ENCODE measurements around the gene TTC24.
A peak's percentile ranks its signal among the peaks of the same experiment; 100 is the strongest.
"Not testable (repeated sequence)": the region's sequence is repeated elsewhere in the genome, so short reads cannot be mapped to it uniquely, and the experiment has no call there.

TTC24 gene

GRCh38 chr1:156612666-156613065, 33.1 kb downstream of the TTC24 start:
- no peak for DNase-seq

DNA sequence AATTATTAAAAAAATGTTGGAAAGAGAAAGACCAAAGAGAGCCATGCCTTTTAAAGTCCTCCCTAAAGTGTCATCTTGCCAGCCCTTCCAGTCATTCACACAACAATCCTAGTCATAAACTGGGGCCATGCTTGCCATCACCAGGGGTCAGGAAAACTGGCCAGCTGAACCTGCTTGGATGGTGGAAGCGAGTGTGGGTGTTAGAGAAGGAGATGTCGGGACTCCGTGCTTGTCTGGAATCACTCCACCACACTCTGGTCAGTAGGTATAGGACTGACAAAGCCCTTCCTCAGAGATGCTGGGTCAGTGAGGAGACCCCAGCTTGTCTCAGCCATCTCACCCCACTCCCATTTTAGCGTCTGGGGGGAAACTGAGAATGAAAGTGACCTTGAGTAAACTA, 36.4 kb downstream of the TTC24 start:
- DNase-seq = no peak

GRCh38 chr1:156616463-156616862, 36.9 kb downstream of the TTC24 start:
- DNase-seq = peak; percentile 9

GRCh38 chr1:156618853-156619581, 39.5 kb downstream of the TTC24 start, which contains the start of gene HAPLN2:
TSS of gene HAPLN2 (plus strand) at chr1:156619415. CDS start at chr1:156623491, 4,076 bp downstream.
- DNase-seq = no peak

GRCh38 chr1:156619582-156619955, 40.0 kb downstream of the TTC24 start:
- no peak for DNase-seq

GRCh38 chr1:156622581-156623297, 43.2 kb downstream of the TTC24 start:
- no peak for DNase-seq

GRCh38 chr1:156623946-156624813, 44.7 kb downstream of the TTC24 start:
- DNase-seq = peak; percentile 24

GRCh38 chr1:156624814-156625435, 45.4 kb downstream of the TTC24 start:
- DNase-seq = no peak

GRCh38 chr1:156625436-156626078, 46.0 kb downstream of the TTC24 start:
- peak; percentile 26 for DNase-seq

DNA sequence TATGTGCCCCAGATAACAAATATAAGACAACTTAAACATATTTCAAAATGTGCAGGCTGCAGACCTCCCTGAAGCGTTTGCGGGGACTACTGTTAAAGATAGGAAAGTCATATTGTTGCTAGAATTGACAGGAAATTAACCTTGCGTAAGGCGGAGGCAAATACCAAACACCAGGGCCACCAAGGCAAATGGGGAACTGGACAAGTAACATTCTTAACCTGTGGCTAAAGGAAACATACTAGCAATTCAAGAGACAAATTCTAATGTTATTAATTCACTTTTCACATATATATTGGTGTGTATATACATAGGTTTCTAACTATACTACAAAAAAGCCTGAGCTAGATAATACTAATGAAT, 46.5 kb downstream of the TTC24 start:
- no peak for DNase-seq

DNA sequence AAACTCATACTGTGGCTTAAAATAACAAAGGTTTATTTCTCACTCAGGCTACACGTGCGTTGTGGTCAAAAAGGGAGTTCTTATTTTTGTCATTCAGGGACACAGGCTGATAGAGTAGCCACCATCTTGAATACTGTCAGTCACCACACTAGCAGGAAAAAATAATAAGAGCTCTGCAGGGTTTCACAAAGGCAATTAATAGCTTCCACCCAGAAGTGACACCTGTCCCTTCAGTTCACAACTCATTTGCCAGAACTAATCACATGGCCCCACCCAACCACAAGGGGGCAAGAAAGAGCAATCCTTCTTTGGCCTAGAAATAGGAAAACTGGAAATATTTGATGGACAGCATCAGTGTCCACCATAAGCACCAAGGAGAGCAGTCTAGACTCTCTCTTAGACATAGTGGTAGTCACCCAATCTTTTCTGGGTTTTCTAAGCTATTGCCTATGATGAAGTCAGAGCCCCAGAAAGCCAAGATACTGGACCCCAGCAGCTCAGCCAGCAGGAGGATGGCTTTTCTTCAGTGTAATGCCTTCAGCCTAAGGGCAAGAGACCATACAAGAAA, 47.9 kb downstream of the TTC24 start:
- DNase-seq = peak; percentile 6

GRCh38 chr1:156629823-156630449, 50.4 kb downstream of the TTC24 start:
- no peak for DNase-seq

GRCh38 chr1:156631152-156631551, 51.6 kb downstream of the TTC24 start:
- not testable (repeated sequence) for DNase-seq

DNA sequence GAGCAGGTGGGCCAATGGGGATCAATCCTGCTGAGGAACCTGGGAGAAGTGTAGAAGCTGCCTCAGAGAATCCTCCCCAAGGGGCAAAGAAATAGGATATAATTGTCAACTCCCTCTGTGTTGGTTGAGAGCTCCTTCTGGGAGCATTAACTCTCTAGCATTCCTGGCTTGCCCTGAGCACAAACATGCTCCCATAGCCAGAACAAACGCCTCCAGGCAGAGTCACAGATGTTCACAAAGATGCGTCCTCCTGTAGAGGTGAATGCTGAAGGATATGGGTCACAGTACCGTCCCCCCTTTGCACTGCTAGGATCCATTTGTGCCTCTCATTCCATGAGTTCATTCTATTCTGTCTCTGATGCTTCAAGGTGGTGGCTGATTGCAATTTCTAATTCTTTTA, 52.8 kb downstream of the TTC24 start:
- no peak for DNase-seq

All from NCI-H748 treated with DMSO at 0.1 percent for 48 hours (cell line).